Stomach (tissue), 4 donors: Measurements from ENCODE around the gene RNF43.

Experiments
- CTCF ChIP-seq, 7 experiments: fragments of 450-650 bp in 4 of 7; fragments of 200-600 bp in 3 of 7; sonication (generic) in 3 of 7; IDR thresholded peaks; one replicate each; pipeline ENCODE4 v1.5.1; 2016 to 2019; ENCODE audit warnings: antibody characterized with exemption in 7 of 7, control low read depth in 2 of 7, mild to moderate bottlenecking in 1 of 7
- EP300 ChIP-seq: sonication (generic); formaldehyde crosslinking; IDR thresholded peaks from one replicate; pipeline ENCODE4 v1.6.1; 2017; ENCODE audit warnings: antibody characterized with exemption
- POLR2A ChIP-seq, 4 donors: fragments of 450-650 bp; IDR thresholded peaks; one replicate each; pipeline ENCODE4 v1.6.1; 2016; ENCODE audit warnings: antibody characterized with exemption in 4 of 4, control low read depth in 2 of 4, mild to moderate bottlenecking in 1 of 4, moderate library complexity in 1 of 4
- POLR2AphosphoS5 ChIP-seq, 3 donors: sonication (generic); formaldehyde crosslinking; IDR thresholded peaks; one replicate each; pipeline ENCODE4 v1.6.1; 2016; ENCODE audit warnings: antibody characterized with exemption in 3 of 3

- TF ChIP-seq POLR2A (IDR thresholded peaks at IDR 0.05) (no peak), CTCF (IDR thresholded peaks at IDR 0.05) (no peak), EP300 (no peak), POLR2AphosphoS5 (IDR thresholded peaks at IDR 0.05) (no peak)
Measured at GRCh38 chr17:58409432-58409831, 7.9 kb downstream of the RNF43 start.
